IMR-90 (cell line): ENCODE results near the gene RYR3.

Experiments
- MAFK ChIP-seq: IDR thresholded peaks from 2 replicates; pipeline ENCODE4 v1.6.1; 2012; ENCODE audit warnings: low read depth, low read length, improper control_type of control experiment
- TF ChIP-seq, protein P1 (sequence below): conservative IDR thresholded peaks from 2 replicates; pipeline ENCODE4 v1.5.1; 2012; ENCODE audit warnings: mild to moderate bottlenecking, low read depth, low read length, improper control_type of control experiment

DNA sequence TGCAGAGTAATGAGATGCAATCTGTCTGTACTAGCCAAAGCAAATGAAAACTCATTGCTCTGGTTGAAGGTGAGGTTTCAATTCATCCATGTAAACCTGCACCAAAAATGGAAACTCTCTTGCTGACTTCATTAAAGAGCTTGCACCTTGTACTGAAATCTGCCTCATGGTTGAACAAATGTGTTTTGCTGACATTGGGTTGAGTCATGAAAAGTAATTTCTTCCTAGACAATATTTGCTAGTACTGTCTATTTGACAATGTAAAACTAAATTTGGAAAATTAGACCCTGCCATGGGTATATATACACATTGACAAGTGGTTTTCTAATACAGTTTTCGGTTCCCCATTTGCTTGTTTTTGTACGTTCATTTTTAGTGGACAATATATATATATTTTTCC, 33.3 kb downstream of the RYR3 start:
- TF ChIP-seq, protein P1, sequence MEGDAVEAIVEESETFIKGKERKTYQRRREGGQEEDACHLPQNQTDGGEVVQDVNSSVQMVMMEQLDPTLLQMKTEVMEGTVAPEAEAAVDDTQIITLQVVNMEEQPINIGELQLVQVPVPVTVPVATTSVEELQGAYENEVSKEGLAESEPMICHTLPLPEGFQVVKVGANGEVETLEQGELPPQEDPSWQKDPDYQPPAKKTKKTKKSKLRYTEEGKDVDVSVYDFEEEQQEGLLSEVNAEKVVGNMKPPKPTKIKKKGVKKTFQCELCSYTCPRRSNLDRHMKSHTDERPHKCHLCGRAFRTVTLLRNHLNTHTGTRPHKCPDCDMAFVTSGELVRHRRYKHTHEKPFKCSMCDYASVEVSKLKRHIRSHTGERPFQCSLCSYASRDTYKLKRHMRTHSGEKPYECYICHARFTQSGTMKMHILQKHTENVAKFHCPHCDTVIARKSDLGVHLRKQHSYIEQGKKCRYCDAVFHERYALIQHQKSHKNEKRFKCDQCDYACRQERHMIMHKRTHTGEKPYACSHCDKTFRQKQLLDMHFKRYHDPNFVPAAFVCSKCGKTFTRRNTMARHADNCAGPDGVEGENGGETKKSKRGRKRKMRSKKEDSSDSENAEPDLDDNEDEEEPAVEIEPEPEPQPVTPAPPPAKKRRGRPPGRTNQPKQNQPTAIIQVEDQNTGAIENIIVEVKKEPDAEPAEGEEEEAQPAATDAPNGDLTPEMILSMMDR, result no peak
- TF ChIP-seq MAFK, result no peak
